ENCODE results near the gene ACAP1. TPM values are rescaled to one million over a fixed set of nuclear protein-coding genes. Genes with fewer than 3 reads are reported as not detected.

The ACAP1 gene
- total and polyA plus RNA-seq, 9 of the 15 experiments (the other 6 are each of a cell fraction or from before 2014, with no cell fraction given): 0.15 to 8.5 (median 2.4) TPM

GRCh38 chr17:7355573-7355972 is 19.2 kb downstream of the ACAP1 start:
- H3K4me1 ChIP-seq (replicated peaks in 1 of 2; ENCODE audit: control insufficient read depth in 2 of 2, insufficient read depth in 2 of 2, low read length in 2 of 2): peaks cover 3 to 43% of the 10 kb centered on the region in 2 experiments; a peak in 3 of 5 replicates
- ATAC-seq: no peak
- H3K4me3 ChIP-seq: no peak overlapping the region
- no peak for TF ChIP-seq ZNF668 (CRISPR knock-in tag; IDR thresholded peaks at IDR 0.05)
- CTCF ChIA-PET (ENCODE audit: low intra/inter-chr PET ratio): interaction anchor here (0.7 to 1.7 kb wide), 2 partner anchors 127 to 204 kb away, joined by 5 to 9 read pairs; no protein-coding TSS in a partner anchor
- H3K27me3 ChIP-seq (ENCODE audit: control insufficient read depth in 2 of 2, insufficient read depth in 2 of 2, low read length in 2 of 2): no peaks in the 10 kb centered on the region
- H3K79me2 ChIP-seq (ENCODE audit: control insufficient read depth, insufficient read depth, low read length): peaks cover 8% of the 10 kb centered on the region
- no peaks in the 10 kb centered on the region for H3K36me3 ChIP-seq (ENCODE audit: control insufficient read depth, insufficient read depth, low read length)
- no peak overlapping the region for H2AFZ ChIP-seq (ENCODE audit: low read depth, low read length)
- H3K4me2 ChIP-seq (ENCODE audit: insufficient read depth, low read length): no peak overlapping the region
- POLR2A ChIA-PET: interaction anchor here (0.6 to 1.0 kb wide), 4 partner anchors 25 to 231 kb away, joined by 3 to 4 read pairs (median 4); no protein-coding TSS in a partner anchor
- no peaks in the 10 kb centered on the region for H3K9me1 ChIP-seq (ENCODE audit: control insufficient read depth, insufficient read depth, low read length)
- WGBS (ENCODE audit: insufficient coverage, low coverage, missing lambda C conversion rate): no CpG with 5 or more reads among the region's 8 CpGs
- no peaks in the 10 kb centered on the region for H4K20me1 ChIP-seq (replicated peaks; ENCODE audit: control insufficient read depth, insufficient read depth, low read length)
- no peak overlapping the region for H3K9ac ChIP-seq (ENCODE audit: insufficient read depth in 1 of 2, low read depth in 2 of 2, low read length in 2 of 2)
- intact Hi-C loops (cut with micrococcal nuclease) (loop anchor here (5.0 kb wide), 2 partner anchors 147 to 207 kb away; partner anchors contain the start of gene SENP3), in situ Hi-C loops (cut with MboI) (loop anchor here (10.0 kb wide), 1 partner anchor 199 kb away; the partner anchor contains the start of gene TNFSF13)
- DNase-seq (ENCODE audit: extremely low read depth in 1 of 4, low spot score in 3 of 4): no peak
- BruUV-seq (replicated peaks): no TSS peak
- H3K27ac ChIP-seq (ENCODE audit: extremely low read depth, low read depth, low read length): no peak overlapping the region
- no peak for FAIRE-seq
- no peaks in the 10 kb centered on the region for H3K9me3 ChIP-seq (replicated peaks; ENCODE audit: control insufficient read depth, insufficient read depth, low read depth, low read length)

- H3K9me3 ChIP-seq (replicated peaks; ENCODE audit: control insufficient read depth, insufficient read depth, low read depth, low read length): no peaks in the 10 kb centered on the region
- 0 out of 2 replicates have a peak overlapping the region, but pooled peaks have one; percentile 48 for H2AFZ ChIP-seq (ENCODE audit: low read depth, low read length)
- ChIA-PET POLR2A (interaction anchor here (0.6 to 1.6 kb wide), 6 partner anchors 24 to 230 kb away, joined by 3 to 7 read pairs (median 4); no protein-coding TSS in a partner anchor), CTCF (ENCODE audit: low intra/inter-chr PET ratio) (interaction anchor here (0.6 to 1.7 kb wide), 3 partner anchors 127 to 220 kb away, joined by 3 to 9 read pairs (median 5); no protein-coding TSS in a partner anchor)
- H3K9me1 ChIP-seq (ENCODE audit: control insufficient read depth, insufficient read depth, low read length): no peaks in the 10 kb centered on the region
- H3K36me3 ChIP-seq (ENCODE audit: control insufficient read depth, insufficient read depth, low read length): no peaks in the 10 kb centered on the region
- ATAC-seq (peak; percentile 77), FAIRE-seq (peak; percentile 88), DNase-seq (ENCODE audit: extremely low read depth in 1 of 4, low spot score in 3 of 4) (peak; percentile 78 to 86 (median 81))
- no peak overlapping the region for H3K27ac ChIP-seq (ENCODE audit: extremely low read depth, low read depth, low read length)
- peaks cover 0 to 37% of the 10 kb centered on the region in 2 experiments; a peak in 3 of 5 replicates for H3K4me1 ChIP-seq (replicated peaks in 1 of 2; ENCODE audit: control insufficient read depth in 2 of 2, insufficient read depth in 2 of 2, low read length in 2 of 2)
- H3K9ac ChIP-seq (ENCODE audit: insufficient read depth in 1 of 2, low read depth in 2 of 2, low read length in 2 of 2): peak overlapping the region in 1 of 2 experiments; percentile 68; a peak in 2 of 4 replicates
- in situ Hi-C loops (cut with MboI): loop anchor here (10.0 kb wide), 1 partner anchor 199 kb away; the partner anchor contains the start of gene TNFSF13
- no peak overlapping the region for H3K4me3 ChIP-seq
- intact Hi-C loops (cut with micrococcal nuclease): loop anchor here (5.0 kb wide), 2 partner anchors 146 to 206 kb away; partner anchors contain the start of gene SENP3
- no peaks in the 10 kb centered on the region for H4K20me1 ChIP-seq (replicated peaks; ENCODE audit: control insufficient read depth, insufficient read depth, low read length)
- peaks cover 3% of the 10 kb centered on the region for H3K79me2 ChIP-seq (ENCODE audit: control insufficient read depth, insufficient read depth, low read length)
- BruUV-seq (replicated peaks): no TSS peak
- H3K4me2 ChIP-seq (ENCODE audit: insufficient read depth, low read length): peak overlapping the region; percentile 54; the same call in 1 of the 2 replicates
- WGBS (ENCODE audit: insufficient coverage, low coverage, missing lambda C conversion rate): 5% methylated on average over 11 of the region's 12 CpGs
- no peaks in the 10 kb centered on the region for H3K27me3 ChIP-seq (ENCODE audit: control insufficient read depth in 2 of 2, insufficient read depth in 2 of 2, low read length in 2 of 2)
- TF ChIP-seq SP1 (CRISPR knock-in tag; IDR thresholded peaks at IDR 0.05): peak; percentile 61; the same call in 1 of the 2 replicates
- TF ChIP-seq MCM3 (IDR thresholded peaks at IDR 0.05): no peak
- peak in 2 of 3 experiments; percentile 21 to 46 for TF ChIP-seq YY1 (IDR thresholded peaks at IDR 0.05; ENCODE audit: borderline replicate concordance in 1 of 3, control insufficient read depth in 1 of 3, extremely low read depth in 1 of 3, insufficient read depth in 3 of 3, insufficient read length in 1 of 3, insufficient replicate concordance in 2 of 3, low read depth in 1 of 3, low read length in 2 of 3)
- no peak for TF ChIP-seq ZNF3 (CRISPR knock-in tag; IDR thresholded peaks at IDR 0.05)
- peak; percentile 35 for TF ChIP-seq CTCFL (IDR thresholded peaks at IDR 0.05; ENCODE audit: borderline replicate concordance, insufficient read depth, low read depth, low read length, poor library complexity, severe bottlenecking)
- peak; percentile 80; the same call in 1 of the 2 replicates for TF ChIP-seq XRCC5 (IDR thresholded peaks at IDR 0.05; ENCODE audit: low read depth, low read length)
- no peak for TF ChIP-seq ZNF695 (CRISPR knock-in tag; IDR thresholded peaks at IDR 0.05)
- TF ChIP-seq VEZF1 (CRISPR knock-in tag; IDR thresholded peaks at IDR 0.05): peak; percentile 56; the same call in 1 of the 2 replicates
Measured at GRCh38 chr17:7356072-7356549, 19.8 kb downstream of the ACAP1 start.

Measured in K562 (cell line).